Retinal pigment epithelial cell (primary cell): ENCODE data around the gene PACSIN2.

Experiments used
- DNase-seq: peaks from one replicate; pipeline ENCODE4 v3.0.0-alpha.2; 2010; ENCODE audit warnings: low read depth
- H3K4me3 ChIP-seq: 2 replicates; pipeline ENCODE4 v1.5.1; 2011; ENCODE audit warnings: mild to moderate bottlenecking, low read length, control low read depth, moderate library complexity
- TF ChIP-seq, protein P1 (sequence below): conservative IDR thresholded peaks from 2 replicates; pipeline ENCODE4 v1.5.1; 2011; ENCODE audit warnings: low read depth, low read length, control low read depth, inconsistent platforms

Gene PACSIN2

DNA sequence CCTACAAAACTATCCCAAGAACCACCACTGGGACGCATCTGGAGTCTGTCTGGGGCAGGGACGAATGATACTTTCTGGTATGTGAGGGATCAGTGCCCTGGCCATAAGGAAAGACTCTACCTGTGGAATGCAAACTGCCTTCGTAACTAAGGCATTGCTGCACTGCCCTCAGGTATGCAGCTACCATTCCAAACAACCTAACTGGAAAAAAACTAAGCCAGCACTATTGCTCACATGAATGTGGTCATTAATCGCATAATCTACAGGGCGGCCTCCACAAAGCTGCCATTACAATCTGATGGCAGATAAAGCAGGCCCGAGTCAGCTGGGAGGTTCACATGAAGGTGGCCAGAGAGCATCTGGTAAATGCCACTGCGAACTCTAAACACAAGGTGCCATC is 3.9 kb downstream of the PACSIN2 start:
- TF ChIP-seq, protein P1, sequence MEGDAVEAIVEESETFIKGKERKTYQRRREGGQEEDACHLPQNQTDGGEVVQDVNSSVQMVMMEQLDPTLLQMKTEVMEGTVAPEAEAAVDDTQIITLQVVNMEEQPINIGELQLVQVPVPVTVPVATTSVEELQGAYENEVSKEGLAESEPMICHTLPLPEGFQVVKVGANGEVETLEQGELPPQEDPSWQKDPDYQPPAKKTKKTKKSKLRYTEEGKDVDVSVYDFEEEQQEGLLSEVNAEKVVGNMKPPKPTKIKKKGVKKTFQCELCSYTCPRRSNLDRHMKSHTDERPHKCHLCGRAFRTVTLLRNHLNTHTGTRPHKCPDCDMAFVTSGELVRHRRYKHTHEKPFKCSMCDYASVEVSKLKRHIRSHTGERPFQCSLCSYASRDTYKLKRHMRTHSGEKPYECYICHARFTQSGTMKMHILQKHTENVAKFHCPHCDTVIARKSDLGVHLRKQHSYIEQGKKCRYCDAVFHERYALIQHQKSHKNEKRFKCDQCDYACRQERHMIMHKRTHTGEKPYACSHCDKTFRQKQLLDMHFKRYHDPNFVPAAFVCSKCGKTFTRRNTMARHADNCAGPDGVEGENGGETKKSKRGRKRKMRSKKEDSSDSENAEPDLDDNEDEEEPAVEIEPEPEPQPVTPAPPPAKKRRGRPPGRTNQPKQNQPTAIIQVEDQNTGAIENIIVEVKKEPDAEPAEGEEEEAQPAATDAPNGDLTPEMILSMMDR = peak; percentile 4
- DNase-seq = peak; percentile 59
- H3K4me3 ChIP-seq = no peak overlapping the region

DNA sequence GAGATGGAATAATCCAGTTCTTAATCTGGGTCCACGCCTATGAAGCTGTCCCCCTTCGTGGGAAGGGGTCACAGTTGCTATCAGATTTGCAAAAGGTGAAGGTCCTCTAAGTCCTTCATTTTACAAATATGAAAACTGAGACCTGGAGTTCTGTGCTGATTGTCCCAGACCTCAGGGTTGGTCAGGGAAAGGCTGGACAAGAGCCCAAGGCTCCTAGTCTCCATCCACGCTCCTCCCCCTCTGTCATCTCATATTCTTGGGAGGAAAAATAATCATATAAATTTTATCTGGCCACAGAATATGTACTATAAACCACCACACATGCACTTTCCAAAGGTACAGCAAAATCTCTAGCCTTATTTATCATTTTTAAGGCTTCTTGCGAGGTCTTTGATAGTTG is 5.5 kb downstream of the PACSIN2 start:
- no peak for DNase-seq
- TF ChIP-seq, protein P1 = no peak

GRCh38 chr22:43008921-43009320 is 6.0 kb downstream of the PACSIN2 start:
- no peak for DNase-seq
- TF ChIP-seq, protein P1 = no peak
- no peak overlapping the region for H3K4me3 ChIP-seq

More for the DNA sequence above, 5.5 kb downstream of the PACSIN2 start:
- H3K4me3 ChIP-seq = no peak overlapping the region

- H3K4me3 ChIP-seq = no peak overlapping the region
- no peak for DNase-seq
- TF ChIP-seq, protein P1 = no peak
Observed at GRCh38 chr22:43008509-43008908, 6.4 kb downstream of the PACSIN2 start.

GRCh38 chr22:43007519-43008102 is 7.3 kb downstream of the PACSIN2 start:
- TF ChIP-seq, protein P1 = no peak
- no peak overlapping the region for H3K4me3 ChIP-seq
- no peak for DNase-seq

- no peak overlapping the region for H3K4me3 ChIP-seq
- DNase-seq = no peak
- TF ChIP-seq, protein P1 = no peak
Observed at GRCh38 chr22:43006753-43007152, 8.2 kb downstream of the PACSIN2 start.

DNA sequence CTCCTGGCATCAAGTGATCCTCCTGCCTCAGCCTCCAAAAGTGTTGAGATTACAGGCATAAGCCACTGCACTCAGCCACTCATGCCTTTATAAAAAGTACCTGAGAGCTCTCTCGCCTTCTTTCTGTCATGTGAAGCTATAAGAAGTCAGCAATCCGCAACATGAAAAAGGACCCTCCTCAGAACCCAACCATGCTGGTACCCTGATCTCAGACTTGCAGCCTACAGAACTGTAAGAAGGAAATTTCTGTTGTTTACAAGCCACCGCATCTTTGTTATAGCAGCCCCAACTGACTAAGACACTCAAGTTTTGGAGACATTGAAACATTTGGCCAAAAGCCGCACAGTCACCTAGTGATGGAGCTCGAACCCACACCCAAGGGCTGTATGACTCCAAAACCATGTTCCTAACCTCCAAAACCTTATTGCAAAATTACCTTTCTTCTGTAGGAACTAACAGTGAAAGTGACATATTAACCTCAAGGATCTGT is 8.9 kb downstream of the PACSIN2 start:
- DNase-seq = no peak
- H3K4me3 ChIP-seq = no peak overlapping the region
- TF ChIP-seq, protein P1 = no peak
